Measurements from ENCODE around the gene PRKN. TPM values are rescaled to one million over a fixed set of nuclear protein-coding genes. Genes with fewer than 3 reads are reported as not detected.

Gene PRKN
- total and polyA plus RNA-seq, 2 donors (not counting 3 experiments of a cell fraction or from before 2014, with no cell fraction given) = 0.06 TPM; not detected in 1

DNA sequence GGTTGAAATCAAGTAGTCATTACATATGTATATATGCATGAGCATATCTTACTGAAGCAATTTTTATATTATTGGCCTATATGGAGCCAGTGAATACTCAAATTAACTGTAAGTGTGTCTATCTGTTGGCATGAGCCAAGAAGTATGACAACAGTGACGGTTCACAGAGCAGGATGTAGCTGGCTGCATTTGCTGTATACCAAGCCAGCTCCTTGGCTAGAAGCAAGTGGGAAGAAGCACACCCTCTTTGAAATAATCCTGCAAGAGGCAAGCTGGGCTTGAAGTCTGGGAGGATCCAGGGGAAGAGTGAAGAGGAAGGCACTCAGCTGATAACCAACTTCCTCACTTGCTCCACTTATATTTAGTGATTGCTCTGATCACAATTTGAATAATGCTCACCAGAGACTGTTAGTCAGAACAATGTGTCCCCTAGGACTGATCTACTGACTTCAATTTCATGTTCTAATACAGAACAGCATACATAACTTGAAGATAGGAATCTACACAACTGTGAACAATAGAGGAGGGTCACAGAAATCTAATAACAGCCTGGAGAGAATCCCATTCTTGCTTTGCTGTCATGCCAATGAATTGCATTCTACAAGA, 497.3 kb downstream of the PRKN start:
- no peak for FAIRE-seq
- Histone ChIP-seq H4K20me1 (replicated peaks; ENCODE audit: control insufficient read depth, extremely low read depth, insufficient read depth, low read length) (no peaks in the 10 kb centered on the region), H2AFZ (ENCODE audit: low read depth, low read length) (no peak overlapping the region), H3K9ac (replicated peaks; ENCODE audit: extremely low read depth, insufficient read depth, low read length) (no peak overlapping the region), H3K9me3 (replicated peaks; ENCODE audit: control insufficient read depth, insufficient read depth, low read length) (no peaks in the 10 kb centered on the region), H3K79me2 (ENCODE audit: control insufficient read depth, insufficient read depth, low read length) (no peaks in the 10 kb centered on the region), H3K4me3 (replicated peaks in 1 of 3; ENCODE audit: insufficient read depth in 1 of 3, low read depth in 1 of 3, low read length in 3 of 3) (no peak overlapping the region), H3K36me3 (ENCODE audit: control insufficient read depth in 2 of 2, extremely low read depth in 1 of 2, insufficient read depth in 2 of 2, low read length in 2 of 2) (no peaks in the 10 kb centered on the region), H3K27ac (ENCODE audit: insufficient read depth, low read depth, low read length) (no peak overlapping the region), H3K9me1 (replicated peaks; ENCODE audit: control insufficient read depth, extremely low read depth, insufficient read depth, low read length) (no peaks in the 10 kb centered on the region), H3K27me3 (ENCODE audit: control insufficient read depth in 2 of 2, insufficient read depth in 2 of 2, low read length in 2 of 2) (no peaks in the 10 kb centered on the region), H3K4me2 (ENCODE audit: insufficient read depth, low read length) (no peak overlapping the region), H3K4me1 (ENCODE audit: control insufficient read depth, extremely low read depth, insufficient read depth, low read length) (no peaks in the 10 kb centered on the region)
- intact Hi-C loops (cut with micrococcal nuclease) (no loop called here), dilution Hi-C loops (cut with MboI; ENCODE audit: extremely low pct_ligation_motif_present, low sequenced_read_pairs) (no loop called here)
- ChIA-PET CTCF (no interaction called here), POLR2A (no interaction called here)
- DNase-seq (ENCODE audit: low read depth, low spot score) = no peak
- TF ChIP-seq, protein P1, sequence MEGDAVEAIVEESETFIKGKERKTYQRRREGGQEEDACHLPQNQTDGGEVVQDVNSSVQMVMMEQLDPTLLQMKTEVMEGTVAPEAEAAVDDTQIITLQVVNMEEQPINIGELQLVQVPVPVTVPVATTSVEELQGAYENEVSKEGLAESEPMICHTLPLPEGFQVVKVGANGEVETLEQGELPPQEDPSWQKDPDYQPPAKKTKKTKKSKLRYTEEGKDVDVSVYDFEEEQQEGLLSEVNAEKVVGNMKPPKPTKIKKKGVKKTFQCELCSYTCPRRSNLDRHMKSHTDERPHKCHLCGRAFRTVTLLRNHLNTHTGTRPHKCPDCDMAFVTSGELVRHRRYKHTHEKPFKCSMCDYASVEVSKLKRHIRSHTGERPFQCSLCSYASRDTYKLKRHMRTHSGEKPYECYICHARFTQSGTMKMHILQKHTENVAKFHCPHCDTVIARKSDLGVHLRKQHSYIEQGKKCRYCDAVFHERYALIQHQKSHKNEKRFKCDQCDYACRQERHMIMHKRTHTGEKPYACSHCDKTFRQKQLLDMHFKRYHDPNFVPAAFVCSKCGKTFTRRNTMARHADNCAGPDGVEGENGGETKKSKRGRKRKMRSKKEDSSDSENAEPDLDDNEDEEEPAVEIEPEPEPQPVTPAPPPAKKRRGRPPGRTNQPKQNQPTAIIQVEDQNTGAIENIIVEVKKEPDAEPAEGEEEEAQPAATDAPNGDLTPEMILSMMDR (IDR thresholded peaks at IDR 0.05; ENCODE audit: extremely low read depth in 1 of 2, insufficient read depth in 1 of 2, low read depth in 1 of 2, low read length in 2 of 2) = no peak
- TF ChIP-seq GATA2 (IDR thresholded peaks at IDR 0.05; ENCODE audit: insufficient read depth, insufficient read length, low read depth, low read length) (no peak), POLR2A (IDR thresholded peaks at IDR 0.05; ENCODE audit: low read depth, low read length) (no peak), POLR2AphosphoS5 (IDR thresholded peaks at IDR 0.05; ENCODE audit: insufficient read depth, low read depth, low read length) (no peak), JUN (IDR thresholded peaks at IDR 0.05; ENCODE audit: borderline replicate concordance, insufficient read depth, insufficient read length, low read depth) (no peak), MYC (IDR thresholded peaks at IDR 0.05; ENCODE audit: low read depth, low read length) (no peak), EZH2 (IDR thresholded peaks at IDR 0.05; ENCODE audit: borderline replicate concordance, low read depth, low read length, severe bottlenecking) (no peak), FOS (IDR thresholded peaks at IDR 0.05; ENCODE audit: borderline replicate concordance, insufficient read depth, low read length) (no peak)
- TF ChIP-seq, protein P2, sequence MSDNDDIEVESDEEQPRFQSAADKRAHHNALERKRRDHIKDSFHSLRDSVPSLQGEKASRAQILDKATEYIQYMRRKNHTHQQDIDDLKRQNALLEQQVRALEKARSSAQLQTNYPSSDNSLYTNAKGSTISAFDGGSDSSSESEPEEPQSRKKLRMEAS (IDR thresholded peaks at IDR 0.05; ENCODE audit: insufficient read depth, insufficient read length) = no peak
- no TSS peak for BruUV-seq (replicated peaks)

Measured in endothelial cell of umbilical vein (primary cell).